UCSD-AML1 (cell line): ENCODE measurements around the gene RASGRP1.

Experiments used
- DNase-seq: peaks from one replicate; lab custom pipeline; 2025; ENCODE audit not compliant: unreplicated experiment; lab: John Stamatoyannopoulos, UW

Gene RASGRP1

DNA sequence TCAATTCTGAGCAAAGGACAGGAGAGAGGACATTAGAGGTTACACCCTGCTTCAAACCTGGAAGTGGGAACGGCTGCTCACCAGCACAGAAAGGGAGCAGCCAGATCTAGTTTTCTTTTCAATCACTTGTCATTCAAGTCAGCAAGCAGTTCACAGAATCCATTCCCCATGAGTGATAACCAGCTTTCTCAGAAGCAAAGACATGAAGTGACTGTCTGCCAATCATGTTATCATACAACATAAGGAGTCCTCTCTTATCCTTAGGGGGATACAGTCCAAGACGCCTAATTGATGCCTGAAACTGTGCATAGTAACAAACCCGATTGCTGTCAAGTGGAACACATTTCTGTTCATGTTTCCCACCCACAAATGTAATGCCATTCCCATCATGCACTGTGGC, 56.0 kb downstream of the RASGRP1 start:
- DNase-seq = no peak

DNA sequence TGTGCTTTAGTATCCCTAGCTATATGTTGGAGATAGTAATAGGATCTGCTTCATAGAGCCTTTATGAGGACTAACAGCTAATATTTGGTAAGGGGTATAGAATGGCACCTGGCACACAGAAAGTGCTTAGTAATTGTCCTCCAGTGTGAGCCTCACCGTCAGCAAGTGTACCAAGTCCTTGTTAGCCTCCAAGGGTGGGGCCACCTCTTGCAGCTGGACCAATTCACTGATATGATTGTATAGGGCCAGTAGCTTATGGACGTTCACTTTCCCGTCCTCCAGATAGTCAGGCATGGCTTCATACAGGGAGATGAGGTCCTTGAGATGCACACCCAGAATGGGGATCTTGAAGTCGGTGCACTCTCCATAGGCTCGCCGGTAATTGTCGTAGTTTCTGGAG, 57.0 kb downstream of the RASGRP1 start:
- DNase-seq = no peak

DNA sequence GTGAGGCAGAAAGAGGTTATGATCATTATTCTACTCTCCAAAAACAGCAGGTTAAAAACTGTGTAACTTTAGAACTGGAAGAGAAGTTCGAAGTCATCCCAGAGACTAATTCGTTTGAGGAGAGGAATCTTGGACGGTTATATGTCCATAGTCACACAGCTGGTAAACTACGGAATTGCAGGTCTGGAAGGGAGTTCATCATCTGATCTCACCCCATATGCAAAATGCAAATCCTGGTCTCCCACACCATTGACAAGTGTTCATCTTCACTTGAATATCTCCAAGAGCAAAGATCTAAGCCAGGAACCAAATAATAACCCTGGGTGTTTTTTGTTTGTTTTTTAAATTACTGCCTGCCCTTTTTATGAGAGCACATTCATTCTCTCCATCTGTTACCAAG, 57.6 kb downstream of the RASGRP1 start:
- DNase-seq = no peak

DNA sequence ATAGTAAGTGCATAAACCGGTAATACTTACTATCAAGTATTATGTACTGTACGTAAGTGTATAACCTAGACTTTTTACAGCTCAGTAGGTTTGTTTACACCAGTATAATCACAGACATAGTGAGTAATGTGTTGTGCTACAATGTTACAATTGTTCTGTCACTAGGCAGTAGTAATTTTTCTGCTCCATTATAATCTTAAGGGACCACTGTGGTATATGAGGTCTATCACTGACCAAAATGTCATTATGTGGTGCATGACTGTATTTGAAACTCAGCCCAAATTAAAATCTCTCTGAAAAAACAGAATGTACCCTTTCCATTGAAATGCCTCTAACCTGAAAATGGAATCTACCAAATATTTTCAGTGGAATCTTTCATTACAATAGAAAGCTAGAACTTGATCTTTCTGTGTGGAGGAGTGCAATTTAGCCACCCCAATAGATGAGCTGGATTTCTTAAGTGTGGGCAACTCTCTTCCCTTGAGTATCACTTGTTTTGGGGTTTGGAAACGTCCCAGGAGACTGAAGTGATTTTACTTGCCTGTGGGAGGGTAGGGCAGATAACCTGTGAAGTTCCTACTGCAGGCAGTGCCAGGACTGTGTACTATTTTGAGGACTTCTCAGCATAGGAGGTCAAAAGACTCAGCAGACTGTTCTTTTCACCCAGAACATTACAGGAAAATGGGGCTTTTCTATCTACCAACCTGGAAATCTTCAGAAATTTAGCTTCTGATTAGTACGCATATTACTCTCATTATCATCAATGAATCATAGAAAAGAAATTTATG, 59.7 kb downstream of the RASGRP1 start:
- DNase-seq = no peak

DNA sequence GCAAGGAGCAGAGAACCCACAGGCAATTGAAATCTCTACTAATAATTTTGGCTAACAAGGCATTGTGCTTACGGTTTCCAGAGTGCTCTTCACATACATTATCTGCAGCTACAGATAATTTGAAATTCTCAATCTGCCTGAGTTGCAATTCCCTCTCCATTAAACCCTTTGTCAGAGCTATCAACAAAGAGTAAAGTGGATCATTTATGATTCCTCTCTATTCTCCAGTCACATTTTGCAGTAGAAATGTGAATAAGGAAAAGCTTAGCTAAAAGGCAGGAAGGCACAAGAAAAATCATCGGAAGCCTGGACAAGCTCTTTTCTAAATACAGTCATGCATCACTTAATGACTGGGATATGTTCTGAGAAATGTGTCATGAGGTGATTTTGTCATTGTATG, 61.1 kb downstream of the RASGRP1 start:
- DNase-seq = no peak

DNA sequence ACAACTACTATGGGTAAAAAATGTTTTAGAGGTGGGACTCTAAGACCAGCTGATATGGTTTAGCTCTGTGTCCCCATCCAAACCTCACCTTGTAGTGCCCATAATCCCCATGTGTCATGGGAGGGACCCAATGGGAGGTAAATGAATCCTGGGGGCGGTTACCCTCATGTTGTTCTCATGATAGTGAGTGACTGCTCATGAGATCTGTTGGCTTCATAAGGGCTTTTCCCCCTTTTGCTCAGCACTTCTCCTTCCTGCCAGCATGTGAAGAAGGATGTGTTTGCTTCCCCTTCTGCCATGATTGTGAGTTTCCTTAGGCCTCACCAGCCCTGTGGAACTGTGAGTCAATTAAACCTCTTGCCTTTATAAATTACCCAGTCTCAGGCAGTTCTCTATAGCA, 65.0 kb downstream of the RASGRP1 start:
- DNase-seq = no peak

DNA sequence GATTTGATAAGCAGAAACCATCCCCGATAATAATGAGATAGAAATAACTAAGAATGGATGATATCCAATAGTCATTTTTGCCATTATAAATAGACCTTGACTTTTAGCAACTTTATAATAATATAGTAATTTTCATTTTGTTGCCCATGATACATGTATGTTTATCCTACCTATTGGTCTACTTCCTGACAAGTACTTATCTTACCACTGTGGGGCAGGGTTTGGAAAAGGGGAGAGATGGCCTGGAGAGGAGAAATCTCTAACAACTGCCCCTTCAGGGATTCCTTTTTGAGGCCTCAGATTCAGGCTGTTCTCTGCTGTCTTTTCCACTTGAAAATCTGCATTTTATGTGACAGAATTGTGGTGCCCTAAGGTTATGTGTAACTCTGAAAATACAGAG, 68.5 kb downstream of the RASGRP1 start:
- DNase-seq = no peak

DNA sequence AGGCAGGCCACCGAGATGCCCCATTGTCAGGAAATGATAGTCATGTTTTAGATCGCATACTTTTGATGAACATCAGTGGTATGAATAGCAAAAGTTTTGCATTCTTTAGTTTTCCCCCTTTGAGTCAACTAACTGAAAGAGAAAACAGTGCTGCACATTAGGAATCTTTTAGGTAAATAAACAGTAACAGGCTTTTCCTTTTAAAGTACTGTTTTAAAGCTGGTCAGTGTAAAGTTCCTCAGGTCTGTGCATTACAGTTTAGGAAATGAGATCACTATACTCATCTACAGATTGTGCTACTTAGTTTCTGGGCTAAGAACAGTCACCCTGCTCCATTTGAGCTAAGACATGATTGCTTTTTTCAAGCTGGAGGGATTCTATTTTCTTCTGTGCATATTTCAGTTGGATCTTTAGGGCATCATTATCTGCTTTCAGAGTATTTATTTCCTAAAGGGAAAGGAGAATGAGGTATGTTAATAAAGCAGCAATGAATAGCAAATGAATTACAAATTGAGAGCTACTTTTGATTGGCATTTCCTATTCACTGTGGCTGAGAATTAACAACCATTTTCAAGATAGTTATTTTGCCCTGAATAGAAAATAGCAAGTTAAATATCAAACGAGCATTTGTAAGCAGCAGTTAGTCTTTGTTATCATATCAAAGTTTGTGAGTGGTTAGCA, 74.2 kb downstream of the RASGRP1 start:
- DNase-seq = no peak

DNA sequence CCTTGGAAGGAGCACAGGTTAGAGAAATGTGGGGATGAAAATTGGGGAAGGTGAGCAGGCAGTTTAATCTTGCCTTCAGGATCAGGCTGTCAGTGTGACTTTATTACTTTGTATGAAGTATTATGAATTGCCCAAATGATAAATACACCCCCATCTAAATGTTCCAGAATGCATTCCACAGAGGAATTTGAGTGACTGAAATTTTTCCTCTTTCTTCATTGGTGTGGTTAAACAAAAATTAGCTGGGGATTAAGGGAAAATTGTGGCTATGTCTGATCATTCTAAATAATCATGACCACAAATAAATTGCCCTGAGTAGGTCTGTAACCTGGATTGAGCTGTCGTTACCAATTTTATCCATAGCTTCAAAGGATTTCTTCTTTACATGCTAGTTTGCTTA, 77.2 kb downstream of the RASGRP1 start:
- DNase-seq = no peak

DNA sequence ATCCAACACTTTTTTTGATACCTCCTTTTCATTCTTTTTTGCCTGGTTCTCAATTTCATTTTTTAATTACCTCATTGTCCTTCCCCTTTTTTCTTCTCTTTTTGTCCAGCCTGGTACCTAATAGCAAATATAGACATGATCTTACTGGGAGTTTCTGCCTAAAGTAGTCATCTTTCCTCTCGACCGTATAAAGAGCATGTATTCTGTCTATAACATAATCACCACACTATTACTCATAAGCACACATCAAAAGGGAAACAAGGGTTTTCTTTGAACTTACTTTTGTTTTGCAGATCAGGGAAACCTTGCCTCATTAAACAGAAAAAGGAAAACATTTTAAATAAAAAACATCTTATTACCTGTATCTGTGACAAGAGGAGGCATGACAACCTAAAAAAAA, 77.7 kb downstream of the RASGRP1 start:
- no peak for DNase-seq

DNA sequence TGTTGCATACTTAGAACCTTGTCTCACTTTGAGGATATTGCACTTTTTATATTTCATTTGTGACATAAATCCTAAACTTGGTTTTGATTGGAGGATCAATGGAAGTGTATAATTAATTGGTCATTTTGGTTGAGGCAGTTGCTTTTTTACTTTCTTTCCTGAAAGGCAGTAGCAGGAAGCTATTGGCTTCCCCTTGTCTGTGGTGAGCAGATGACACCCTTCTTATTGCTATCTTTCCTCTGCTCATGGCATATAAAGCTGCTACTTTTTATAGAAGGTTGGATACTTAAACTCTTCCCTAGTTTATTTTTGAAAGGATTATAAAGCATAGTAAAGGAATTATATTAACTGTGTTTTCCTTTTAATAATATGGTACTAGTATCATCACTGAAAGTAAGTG, 82.0 kb downstream of the RASGRP1 start:
- DNase-seq = no peak

DNA sequence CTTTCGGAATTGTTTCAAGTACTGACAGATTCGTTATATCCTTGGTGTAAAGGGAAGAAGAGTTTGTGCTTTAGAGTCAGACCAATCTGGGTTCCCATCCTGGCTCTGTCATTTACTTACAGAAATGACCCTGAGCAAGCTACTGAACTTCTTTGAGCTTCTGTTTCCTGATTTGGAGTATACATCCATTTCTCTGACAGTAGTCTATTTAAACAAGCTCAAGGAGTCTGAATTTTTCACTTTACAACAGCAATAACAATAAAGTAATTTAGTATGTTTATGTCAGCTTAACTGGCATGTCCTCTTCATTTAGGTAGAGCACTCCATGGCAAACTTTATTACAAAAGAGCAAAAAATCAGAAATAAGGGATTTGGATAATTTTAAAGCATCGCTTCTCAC, 82.9 kb downstream of the RASGRP1 start:
- DNase-seq = no peak

DNA sequence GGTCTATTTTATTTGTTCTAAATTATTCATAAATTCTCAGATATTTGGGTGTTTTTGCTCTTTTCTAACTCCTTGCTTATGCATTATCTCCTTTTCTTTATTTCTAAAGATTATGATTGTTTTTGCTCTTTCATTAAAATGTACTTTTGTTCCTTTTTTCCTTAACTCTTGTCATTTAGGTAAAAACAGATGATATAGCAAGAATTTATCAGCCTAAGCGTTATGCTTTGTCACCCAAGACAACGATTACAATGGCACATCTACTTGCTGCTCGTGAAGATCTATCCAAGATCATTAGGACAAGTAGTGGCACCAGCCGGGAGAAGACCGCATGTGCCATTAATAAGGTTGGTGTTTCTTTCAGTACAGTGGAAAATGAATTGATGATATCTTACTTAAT, 83.5 kb downstream of the RASGRP1 start:
- DNase-seq = no peak

DNA sequence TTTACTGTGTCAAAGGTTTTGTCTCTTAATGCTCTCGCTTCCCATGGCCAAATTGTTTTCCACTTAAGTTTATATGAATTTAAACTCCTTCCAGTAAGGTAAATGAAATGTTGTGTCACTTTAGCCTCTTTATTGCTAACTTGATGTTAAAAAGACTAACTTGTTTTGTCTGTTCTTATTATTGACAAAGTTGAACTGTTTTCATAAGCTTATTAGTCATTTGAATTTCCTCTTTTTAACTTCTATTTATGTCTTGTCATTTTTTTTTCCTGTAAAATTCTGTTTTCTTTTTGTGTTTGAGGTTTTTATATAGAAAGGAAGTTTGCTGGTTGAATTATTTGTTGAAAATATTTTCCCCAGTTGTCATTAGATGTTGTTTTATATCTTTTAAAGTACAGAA, 84.9 kb downstream of the RASGRP1 start:
- no peak for DNase-seq

DNA sequence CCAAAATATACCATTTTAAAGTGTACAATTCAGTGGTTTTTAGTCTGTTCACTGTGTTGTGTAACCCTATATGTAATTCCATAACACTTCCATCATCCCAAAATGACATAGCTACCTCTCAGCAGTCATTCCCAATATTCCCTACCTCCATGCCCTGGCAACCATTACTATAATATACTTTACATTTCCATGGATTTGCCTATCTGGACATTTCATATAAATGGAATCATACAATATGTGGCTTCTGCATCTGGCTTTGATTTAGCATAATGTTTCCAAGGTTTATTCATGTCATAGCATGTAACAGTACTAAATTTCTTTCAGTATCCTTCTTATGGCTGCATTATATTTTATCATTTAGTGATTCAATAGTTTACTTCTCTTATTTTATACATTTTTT, 85.3 kb downstream of the RASGRP1 start:
- no peak for DNase-seq

DNA sequence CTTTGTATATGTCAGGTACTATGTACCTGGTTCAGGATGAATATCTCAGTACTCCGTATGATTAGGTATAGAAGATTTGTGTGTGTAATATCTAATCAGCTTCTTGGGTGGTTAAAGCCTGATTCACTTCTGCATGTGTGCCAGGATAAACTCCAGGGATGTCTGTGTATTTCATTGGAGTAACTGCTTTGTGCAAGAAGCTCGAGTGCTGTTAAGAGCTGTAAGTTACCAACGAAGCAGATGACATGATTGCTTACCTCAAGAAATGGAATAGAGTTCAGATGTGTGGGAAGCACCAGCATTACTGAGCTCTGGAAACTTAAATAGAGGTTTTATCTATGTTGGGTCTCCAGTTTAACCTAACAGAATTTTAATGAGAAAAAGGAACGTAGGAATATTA, 87.0 kb downstream of the RASGRP1 start:
- no peak for DNase-seq

DNA sequence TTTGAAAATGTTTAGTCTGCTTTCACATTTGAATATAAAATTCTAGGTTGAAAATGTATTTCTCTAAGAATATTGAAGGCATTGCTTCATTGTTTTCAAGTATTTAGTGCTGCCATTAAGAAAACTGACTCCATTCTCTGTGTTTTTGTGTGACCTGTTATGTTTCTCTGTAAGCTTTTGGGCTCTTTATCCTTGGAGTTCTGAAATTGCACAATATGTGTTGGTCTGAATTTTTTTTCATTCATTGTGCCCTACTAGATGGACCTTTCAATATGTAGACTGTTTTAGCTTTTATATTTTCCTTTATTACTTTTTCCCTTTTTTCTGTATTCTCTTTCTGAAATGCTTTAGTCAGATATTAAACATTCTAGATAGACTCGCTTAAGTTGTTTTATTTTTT, 88.5 kb downstream of the RASGRP1 start:
- no peak for DNase-seq

DNA sequence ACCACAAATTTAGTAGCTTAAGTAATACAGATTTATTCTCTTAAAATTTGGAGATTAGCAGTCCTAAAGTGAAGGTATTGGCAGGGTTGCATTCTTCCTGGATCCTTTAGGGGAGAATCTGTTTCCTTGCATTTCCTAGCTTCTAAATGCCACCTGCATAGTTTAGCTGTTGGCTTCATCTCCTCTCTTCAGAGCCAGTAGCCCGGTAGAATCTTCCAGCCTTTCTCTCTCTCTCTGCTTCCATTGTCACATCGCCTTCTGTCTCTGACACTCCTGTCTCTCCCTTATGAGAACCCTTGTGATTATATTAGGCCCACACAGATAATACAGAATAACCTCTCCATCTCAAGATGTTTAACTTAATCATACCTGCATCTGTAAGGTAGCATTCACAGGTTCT, 89.3 kb downstream of the RASGRP1 start:
- DNase-seq = no peak

DNA sequence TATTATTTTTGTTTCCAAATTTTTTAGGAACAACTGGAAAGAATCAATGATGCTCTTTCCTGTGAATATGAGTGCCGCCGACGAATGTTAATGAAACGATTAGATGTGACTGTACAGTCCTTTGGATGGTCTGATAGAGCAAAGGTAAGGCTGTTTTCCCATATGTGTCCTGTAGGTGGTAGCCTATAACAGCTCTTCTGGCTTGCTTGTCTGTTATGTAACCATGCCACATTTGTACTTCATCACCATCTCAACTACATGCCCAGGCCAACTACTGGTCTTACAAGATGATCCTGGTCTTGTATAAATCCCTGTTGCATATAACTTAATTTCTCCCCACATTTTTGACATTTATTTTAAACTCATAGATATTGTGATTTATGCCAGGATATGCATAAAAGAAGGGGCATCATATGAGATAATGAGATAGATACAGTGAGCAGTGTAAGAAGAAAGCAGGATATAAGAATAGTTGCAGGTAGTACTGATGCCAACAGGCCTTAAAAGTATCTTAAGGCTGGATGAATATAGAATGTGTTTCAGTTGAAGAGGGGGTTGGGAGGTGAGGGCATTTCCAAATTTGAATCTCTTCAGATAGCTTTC, 90.4 kb downstream of the RASGRP1 start:
- no peak for DNase-seq

DNA sequence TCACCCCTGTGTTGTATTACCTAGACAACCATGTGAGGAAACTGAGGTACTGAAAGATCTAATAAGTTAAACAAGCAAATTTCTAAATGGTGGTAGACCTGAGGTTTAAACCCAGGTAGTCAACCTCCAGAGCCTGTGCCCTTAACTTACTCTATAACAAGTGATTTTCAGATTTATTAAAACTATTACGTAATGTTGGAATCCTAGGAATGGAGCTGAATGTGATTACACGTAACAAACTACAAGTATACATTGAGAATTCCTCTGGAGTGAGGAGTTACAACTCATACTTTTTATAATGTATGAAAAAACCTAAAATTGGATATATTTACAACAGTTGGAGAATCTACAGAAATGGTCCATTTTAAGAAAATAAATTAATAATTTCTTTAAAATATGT, 92.6 kb downstream of the RASGRP1 start:
- no peak for DNase-seq

DNA sequence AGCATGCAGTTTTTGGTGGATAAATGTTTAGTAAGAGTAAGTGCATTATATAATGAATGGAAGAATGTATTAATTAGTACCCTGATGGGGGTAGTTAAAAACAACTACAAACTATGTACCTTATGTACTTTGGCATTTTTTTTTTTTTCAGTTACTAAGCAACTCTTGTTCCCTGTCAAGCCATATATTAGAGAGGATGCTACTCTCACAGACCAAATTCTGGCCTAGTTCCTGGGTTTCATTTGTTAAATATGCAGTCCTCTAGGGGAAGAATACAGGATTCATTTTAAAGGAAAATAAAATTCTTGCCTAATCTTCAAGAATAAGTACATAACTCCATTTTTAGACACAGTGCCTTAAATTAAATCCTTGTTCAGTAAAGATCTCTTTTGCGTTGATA, 93.8 kb downstream of the RASGRP1 start:
- DNase-seq = no peak

DNA sequence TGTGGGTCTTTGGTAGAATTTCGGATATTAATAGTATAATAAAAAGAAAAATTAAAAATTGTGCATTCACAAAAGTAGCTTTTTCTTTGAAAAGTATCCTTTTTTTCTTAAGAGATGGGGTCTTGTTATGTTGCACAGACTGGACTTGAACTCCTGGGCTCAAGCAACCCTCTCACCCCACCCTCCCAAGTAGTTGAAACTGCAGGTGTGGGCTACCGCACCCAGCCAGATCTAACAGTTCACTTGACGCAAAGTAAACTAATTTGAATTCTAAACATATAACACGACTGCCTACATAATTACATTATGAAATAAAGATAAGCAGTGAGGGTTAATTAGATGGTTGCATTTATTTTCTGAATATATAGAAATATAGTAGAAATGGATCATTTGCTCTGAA, 99.9 kb downstream of the RASGRP1 start:
- no peak for DNase-seq

DNA sequence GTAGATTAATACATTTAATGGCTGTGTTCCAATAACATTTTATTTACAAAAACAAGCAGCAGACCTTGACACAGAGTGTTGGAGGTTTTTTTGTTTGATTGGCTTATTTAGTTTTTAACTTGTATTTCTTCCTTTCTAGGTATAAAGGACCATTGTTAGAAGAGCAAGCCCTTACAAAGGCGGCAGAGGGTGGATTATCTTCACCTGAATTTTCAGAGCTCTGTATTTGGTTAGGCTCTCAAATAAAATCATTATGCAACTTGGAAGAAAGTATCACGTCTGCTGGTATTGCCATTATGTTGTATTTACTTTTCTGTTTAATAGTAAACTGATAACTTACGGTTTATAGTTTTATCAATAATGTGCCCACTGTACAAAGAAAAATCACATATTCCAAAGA, 100.7 kb downstream of the RASGRP1 start:
- no peak for DNase-seq
